Measurements from ENCODE around the gene LPIN1.
"Not testable (repeated sequence)": the region's sequence is repeated elsewhere in the genome, so short reads cannot be mapped to it uniquely, and the experiment has no call there.

The LPIN1 gene

DNA sequence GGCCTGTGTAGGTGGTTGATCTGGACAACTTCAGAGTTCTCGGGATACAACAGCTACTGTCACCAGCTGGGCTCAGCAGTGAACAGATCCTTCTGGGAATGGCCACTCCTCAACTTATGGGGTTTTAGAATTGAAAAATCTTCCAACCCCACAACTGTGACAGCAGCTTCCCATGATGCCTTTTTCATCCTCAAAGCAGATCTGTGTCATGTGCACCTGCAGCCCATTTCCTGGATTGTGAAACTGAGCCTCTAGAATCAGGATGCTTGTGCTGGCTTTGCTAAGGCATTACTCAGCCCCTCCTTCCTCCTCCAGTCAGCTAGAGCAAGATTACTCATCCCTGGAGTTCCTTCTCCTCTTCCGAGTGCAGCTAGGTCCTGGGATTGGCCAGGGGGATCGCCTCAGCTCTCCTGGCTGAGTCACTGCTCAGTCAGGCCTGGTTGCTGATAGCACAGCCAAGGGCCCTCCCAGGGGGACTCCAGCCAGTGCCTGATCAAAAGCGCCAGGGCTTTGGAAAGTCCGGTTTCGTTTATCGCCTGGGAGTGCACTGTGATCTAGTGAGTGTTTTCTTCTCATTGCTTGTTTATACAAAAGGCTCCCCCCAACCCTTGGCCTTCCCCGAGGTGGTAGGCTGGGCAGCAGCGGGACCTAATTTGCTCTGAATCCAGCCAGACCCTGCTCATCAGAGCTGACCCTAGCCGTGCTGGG lies 2.4 kb upstream of the LPIN1 start:
- DNase-seq (ENCODE audit: low read depth), result peak; percentile 63

DNA sequence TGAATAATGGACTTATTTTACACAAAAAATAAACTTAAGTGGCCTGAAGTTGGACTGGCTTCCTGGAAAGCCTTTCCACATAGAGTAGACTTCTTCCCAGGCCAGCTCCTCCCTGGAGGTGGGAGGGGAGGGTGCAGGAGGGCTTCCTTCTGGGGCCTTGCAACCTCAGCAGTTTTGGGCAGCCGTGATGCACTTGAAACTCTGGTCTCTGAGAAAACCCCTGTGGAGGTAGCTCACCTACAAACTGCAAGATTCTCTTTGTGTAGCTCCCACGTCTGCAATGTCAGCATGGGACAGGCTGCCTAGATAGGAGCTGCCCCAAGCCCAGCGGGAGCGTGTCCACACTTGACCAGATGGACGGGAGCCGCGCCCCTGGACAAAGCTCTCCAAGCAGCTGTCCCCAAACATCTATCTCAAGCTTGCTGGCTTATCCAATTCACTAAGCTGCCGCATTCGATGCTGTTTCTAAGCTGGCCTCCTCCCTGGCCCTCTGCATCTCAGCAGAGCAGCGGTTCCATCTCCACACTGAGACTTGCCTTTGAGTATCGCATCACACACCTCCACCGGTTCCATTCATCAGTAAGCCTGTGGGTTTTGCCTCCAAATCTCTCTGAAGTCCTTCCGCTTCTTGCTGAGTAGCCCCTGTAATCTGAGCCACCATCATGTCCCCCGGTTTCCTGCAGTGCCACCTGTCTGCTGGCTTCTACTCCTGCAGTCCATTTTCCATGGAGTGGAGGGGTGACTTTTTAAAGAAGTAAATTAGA lies 1.6 kb upstream of the LPIN1 start:
- no peak for DNase-seq (ENCODE audit: low read depth)

DNA sequence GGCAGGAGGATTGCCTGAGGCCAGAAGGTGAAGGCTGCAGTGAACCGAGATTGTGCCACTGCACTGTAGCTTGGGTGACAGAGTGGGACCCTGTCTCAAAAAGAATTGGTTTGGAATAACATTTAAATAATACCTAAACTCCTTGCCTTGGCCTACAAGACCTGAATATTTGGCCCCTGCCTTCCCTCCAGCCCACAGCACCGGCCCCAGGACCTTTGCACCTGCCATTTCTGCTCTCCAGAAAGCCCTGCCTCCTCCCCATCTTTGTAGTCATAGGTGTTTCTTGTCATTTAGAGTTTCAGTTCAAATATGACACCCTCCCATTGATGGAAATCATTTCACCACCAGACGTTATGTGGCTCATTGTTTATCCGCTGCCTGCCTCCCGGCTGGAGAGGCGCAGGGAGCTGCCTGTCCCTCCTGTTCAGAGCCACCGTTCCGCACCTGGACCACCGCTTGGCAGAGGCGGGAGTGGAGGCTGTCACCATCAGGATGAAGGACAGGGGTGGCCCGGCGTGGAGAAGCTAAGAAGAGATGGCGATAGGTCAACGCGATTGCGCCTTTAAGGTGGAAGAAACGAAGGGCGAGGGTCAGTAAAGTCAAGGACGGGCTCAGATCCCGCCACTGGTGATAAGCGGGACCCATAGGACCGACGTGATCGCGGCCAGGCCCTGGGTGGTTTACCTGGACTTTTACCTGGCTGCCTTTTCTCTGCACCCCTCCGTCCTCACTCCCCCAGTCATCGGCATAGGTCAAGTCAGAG lies 638 bp upstream of the LPIN1 start:
- DNase-seq (ENCODE audit: low read depth), result no peak

DNA sequence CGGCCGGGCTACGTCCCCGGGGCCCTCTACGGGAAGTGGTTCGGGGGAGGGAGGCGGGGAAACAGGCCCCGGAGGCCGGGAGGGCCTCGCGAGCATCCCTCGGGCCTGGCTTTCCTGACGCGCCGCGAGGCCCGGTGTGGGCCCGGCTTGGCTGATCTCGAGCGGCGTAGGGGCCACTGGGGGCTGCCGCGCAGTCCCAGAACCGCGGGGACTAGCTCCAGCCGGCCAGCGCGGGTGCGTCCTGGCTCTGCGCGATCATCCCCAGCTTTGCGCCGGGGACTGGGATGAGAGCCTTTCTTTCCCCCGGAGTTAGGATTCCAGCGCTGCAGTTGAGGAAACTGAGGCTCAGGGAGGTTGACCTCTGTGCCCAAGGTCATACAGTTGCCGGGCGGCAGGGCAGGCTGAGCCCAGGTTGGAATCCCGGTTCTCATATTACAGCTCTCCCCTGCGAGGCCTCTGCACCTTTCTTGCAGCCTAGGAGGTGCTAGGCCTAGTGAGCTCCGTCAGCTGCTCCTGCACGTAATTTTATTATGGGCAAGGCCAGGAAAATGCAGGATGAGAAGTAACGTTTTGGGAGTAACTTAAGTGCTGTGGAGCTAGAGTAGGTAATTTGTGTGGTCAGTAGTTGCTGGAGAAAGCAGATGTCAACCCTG lies 501 bp downstream of the LPIN1 start:
- no peak for DNase-seq (ENCODE audit: low read depth)

DNA sequence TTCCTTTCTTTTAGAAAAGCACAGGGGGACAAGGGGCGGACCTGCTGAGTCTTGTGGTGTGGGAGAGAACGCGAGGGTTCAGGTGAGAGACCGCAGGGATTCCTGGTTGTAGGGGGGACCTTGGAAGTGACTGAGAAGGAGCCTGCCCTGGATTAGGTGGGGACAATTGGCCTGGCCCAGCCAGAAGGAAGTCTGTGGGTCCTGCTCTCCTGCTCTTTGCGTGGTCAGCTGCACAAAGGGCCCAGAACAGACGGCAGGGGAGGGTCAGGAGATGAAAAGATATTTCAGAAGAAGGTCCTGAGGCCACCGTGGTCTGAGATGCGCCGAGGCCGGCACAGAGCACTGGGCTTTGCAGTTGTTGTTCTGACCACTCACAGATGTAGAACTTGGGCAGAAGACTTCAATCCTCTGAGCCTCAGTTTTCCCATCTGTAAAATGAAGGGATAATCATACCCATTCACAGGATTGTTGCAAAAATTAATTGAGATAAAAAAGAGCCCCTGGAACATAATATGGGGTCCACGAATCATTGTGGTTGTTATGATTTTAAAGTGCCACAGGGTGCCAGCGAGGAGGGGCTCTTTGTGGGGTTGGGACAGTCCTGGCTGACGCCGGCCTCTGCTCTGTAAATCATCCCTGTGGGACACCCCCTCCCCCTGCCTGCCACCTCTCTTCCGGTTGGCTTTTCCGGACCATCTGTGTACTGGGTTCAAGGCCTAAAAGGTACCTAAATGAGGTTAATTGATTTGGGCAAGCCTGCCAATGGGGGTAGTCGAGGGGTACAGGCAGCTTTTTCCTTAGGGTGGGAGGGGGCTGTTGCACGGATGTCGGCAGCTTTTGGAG lies 1.8 kb downstream of the LPIN1 start:
- DNase-seq (ENCODE audit: low read depth), result no peak

DNA sequence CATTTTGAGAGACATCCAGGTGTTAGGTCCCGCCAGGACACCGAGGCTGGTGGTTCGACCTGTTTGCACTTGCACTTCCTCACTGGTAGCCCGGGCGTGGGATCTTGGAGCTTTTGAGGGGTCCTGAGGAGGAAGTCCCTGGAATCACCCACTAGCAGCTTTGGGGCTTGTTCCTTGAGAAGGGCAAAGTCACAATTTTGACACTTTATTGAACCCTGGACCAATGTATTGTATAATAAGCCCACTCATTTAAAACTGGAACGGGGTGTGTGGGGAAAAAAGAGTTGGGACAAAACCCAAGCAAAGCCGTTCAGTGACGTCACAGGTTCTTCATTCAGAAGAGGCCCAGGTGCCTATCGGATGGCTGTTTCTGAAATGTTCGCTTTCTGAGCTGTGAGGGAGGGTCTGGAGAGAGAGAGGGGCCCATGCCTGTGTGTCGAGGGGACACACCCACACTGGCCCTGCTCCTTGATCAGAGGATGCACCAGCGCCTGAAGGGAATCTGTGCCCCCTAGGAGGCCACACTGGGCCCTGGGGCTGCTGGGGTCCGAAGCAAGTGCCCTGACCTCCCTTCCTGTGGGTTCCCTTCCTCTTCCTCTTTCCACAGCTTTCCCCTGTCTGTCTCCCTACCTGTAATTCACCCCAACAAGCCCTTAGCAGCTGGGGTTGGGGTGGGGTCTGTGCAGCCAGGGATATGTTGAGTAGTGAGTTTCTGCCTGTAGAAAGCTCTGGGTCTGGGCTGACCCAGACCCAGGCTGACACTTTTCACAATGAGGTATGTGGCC lies 2.6 kb downstream of the LPIN1 start:
- no peak for DNase-seq (ENCODE audit: low read depth)

DNA sequence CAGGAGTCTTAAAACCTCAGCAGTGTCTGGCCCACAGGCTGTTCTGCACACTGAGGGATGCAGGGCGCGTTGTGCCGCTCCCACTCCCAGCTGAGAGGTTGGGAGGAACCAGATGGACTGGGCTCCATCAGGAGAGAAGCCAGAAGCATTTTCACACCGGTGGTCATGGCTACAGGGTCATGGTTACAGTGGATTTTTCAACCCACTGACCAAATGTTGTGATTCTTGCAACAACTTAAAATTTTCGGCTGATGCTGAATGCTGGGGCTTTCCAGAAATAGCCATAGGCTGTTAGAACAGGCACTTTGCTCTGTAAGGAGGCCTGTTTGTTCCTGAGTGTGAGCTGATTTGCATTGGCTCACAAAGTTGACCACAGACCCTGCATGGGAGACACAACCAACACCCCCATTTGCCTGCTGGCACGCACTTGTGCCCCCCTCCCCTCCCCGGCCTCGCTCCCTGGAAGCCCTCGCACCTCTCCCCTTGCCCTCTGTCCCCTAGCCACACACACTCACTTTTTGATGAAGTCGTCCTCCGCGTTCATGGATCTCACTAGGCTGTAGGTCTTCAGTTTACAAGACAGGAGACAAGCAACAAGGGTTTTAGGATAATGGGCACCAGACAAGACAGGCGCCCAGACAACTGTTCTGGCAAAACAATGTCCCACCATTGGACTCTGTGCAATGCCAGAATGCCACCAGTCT lies 3.4 kb downstream of the LPIN1 start:
- no peak for DNase-seq (ENCODE audit: low read depth)

DNA sequence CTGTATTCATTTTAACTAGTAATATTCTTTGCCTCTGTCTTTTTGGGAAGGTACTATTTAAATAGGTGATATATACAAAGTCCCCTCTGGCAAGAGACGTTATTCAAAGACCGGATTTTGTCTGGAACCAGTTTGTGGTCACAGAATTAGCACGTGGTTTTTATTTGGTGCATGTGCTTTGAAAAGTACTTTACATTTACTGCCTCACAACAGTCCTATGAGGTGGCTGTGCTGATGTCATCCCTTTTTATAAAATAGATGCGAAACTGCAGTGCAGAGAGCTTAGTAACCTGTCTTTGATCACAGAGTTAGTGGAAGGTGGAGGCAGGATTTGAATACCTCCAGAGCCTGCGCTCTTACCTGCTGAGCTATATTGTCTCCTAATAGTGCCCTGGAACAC lies 4.0 kb downstream of the LPIN1 start:
- no peak for DNase-seq (ENCODE audit: low read depth)

DNA sequence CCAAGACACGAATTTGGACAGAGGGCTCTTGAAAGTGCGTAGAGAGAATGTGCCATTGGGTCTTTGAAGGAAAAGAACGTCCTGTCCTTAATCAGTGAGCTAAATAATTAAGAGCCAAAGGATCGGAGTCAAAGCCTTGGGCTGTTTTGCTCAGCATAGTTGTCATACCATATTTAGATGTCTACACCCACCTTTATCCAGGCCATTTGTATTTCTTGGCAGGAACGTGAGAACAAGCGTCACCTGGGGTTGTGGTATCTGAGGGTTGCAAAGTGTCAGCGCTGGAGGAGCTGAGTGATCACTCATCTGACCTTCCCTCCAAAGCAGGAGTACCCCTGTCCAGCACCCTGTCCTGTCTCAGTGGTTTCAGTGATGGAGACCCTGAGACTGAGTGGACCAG lies 4.5 kb downstream of the LPIN1 start:
- DNase-seq (ENCODE audit: low read depth), result no peak

DNA sequence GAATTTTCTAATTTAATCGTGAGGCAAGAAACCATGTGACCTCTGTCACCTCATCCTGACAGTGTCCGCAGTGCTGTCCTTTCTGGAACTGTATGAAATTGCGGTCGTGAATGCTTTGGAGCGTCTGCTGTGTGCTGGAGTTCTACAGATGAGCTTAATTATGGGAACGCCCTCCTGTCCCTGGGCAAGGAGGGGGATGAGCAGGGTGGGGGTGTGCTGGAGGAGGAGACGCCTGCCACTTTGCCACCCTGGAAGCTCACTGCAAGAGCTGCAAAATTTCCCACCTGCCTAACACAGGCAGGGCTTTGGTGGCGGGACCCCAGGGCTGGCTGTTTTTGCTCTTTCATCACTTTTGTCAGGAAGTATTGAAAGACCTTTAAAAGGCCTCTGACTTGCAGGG lies 6.5 kb downstream of the LPIN1 start:
- no peak for DNase-seq (ENCODE audit: low read depth)

DNA sequence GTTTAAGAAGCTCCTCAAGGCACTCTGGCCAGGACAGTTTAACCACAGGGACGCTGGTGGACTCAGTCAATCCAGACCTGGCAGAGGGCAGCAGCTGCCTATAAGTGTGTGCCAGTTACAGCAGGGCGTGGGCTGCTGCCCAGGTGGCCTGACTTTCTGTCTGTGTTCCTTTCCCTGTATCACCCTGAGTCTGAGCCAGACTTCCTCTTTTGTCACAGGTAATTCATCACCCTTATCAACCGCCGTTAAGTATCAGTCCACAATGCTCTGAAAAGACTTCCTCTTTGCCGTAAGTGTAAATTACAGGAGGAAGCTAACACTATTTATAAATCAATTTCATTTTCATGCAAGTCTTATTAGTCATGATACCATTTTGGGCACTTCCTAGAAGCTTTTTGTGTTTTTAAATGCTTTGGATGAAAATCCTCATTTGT lies 7.0 kb downstream of the LPIN1 start:
- DNase-seq (ENCODE audit: low read depth), result no peak

DNA sequence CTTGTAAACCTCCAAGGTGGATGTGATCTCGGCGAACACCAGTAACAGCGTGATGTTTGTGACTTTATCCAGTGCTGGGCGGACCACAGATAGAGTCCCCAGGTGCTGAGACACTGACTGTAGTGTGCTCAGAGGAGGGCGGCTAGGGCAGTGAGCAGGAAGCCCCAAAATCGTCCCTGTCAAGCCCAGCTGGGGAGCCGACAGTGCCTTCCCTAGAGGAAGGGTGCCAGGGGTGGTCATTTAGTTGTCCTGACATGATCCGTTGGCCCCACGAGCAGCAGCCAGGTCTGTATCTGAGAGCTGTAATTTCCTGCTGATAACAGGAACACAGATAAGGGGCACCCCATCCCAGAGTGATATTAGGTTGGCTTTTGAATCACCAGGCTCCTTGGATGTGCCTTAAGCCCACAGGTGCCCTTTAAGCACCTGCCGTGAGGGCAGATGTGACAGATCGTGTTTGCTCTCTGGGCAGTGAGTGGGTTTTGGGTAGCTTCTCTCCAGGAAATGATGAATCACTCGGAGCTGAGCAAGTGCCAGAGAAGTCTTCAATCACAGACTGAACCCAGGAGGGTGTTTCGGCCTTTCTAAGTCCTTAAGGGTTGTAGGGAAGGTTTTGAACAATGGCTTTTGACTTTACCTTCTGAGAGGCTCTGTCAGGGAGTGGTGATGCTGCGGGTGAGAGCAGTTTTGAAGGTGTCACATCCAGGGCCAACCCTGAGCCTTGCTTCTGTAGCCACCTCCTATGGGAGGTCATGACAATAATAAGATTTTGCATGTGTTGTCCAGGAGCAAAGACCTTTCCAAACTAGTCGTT lies 7.7 kb downstream of the LPIN1 start:
- DNase-seq (ENCODE audit: low read depth), result no peak

DNA sequence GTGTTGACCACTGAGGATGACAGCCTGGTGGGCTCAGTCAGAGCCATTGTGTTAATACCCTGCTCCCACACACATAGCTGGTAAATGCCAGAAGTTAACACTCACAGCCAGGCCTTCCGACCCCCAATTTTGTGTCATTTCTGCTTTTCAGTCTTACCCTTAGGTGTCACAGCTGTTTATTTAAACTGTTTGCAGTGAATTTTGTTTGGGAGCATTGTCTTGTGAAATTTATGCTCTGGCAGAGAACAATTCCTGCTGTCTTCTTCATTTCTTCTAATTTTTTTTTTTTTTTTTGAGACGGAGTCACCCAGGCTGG lies 8.2 kb downstream of the LPIN1 start:
- no peak for DNase-seq (ENCODE audit: low read depth)

DNA sequence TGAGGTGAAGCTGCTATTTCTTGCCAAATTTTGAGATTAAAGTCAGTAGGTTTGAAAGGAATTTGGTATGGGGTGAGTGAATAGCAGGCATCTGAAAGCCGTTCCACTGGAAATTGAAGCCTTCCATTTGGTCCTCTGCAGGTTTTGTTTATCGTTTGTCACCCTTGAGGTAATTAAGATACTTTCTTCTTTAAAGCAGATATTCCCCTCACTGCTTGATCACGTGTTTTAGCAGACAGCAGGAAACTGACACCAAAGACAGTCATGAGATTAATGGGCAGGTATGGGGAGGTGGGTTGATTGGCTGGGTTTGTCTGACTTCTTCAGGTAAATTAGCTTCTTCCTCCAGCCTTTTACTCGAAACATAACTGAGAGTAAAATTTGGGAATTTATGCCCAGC lies 10.7 kb downstream of the LPIN1 start:
- no peak for DNase-seq (ENCODE audit: low read depth)

DNA sequence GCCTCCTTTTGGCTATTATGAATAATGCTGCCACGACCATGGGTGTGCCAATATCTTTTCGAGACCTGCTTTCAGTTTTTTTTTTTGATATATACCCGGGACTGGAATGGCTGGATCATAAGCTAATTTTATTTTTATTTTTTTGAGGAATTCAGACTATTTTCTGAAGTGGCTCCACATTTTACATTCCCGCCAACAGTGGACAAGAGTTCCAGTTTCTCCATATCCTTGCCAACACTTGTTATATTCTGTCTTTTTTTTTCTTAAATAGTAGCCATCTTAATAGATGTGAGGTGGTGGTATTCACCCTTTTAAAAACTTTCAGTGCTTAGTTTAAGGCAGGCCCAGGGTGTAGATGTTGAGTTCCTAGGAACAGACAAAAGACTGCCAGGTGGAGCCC lies 11.8 kb downstream of the LPIN1 start:
- no peak for DNase-seq (ENCODE audit: low read depth)

DNA sequence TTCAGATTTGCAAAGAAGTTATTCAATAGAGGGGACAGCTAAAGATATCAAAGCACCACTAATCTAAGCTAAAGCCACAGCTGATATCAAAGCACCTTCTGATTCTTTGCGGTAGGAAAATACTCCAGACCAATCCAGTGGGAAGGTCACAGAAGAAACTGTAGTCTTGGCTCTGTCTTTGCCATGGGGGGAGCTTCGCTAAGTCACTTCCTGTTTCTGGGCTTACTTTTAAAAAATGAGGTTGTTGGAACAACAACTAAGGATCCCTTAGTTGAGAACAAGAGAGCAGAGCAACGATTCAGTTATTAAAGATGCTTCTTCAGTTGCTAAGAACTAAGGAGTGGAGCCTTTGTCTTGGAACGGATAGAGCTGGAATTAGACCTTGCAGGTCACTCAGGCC lies 12.2 kb downstream of the LPIN1 start:
- DNase-seq (ENCODE audit: low read depth), result no peak

DNA sequence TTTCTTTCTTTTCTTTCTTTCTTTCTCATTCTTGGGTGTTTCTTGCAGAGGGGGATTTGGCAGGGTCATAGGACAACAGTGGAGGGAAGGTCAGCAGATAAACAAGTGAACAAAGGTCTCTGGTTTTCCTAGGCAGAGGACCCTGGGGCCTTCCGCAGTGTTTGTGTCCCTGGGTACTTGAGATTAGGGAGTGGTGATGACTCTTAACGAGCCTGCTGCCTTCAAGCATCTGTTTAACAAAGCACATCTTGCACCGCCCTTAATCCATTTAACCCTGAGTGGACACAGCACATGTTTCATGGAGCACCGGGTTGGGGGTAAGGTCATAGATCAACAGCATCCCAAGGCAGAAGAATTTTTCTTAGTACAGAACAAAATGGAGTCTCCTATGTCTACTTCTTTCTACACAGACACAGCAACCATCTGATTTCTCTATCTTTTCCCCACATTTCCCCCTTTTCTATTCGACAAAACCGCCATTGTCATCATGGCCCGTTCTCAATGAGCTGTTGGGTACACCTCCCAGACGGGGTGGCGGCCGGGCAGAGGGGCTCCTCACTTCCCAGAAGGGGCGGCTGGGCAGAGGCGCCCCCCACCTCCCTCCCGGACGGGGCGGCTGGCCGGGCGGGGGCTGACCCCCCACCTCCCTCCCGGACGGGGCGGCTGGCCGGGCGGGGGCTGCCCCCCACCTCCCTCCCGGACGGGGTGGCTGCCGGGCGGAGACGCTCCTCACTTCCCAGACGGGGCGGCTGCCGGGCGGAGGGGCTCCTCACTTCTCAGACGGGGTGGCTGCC lies 12.9 kb downstream of the LPIN1 start:
- not testable (repeated sequence) for DNase-seq (ENCODE audit: low read depth)

DNA sequence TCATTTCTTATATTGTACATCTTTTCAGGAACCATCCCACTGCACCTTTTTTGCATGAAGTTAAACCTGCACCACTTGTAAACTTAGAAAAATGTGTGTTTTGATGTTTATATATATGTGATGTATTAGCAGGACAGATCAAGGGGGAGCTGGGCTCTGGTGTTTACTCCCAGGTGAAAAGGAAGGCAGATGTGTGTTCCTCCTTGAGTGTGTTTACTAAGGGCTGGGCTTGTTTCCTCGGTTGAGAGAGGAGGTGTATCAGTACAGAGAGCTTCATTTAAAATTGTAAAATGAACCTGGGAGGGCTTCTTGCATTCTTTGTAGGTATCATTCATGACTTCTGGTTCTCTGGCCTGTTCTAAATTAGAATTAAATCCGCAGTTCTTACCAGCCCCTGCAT lies 14.8 kb downstream of the LPIN1 start:
- no peak for DNase-seq (ENCODE audit: low read depth)

DNA sequence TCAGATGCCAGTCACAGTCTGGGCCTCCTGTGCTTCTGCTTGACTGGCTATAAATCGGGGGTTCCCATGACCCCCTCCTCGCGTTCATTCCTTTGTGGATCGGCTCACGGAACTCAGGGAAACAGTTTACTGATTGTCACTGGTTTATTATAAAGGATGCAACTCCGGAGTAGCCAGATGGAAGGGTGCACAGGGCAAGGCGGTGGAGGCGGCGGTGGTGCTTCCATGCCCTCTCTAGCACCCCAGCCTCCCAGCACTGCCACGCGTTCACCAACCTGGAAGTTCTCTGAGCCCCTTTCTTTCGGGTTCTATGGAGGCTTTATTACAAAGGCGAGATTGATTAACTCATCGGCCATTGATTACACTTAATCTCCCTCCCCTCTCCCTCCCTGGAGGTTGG lies 15.6 kb downstream of the LPIN1 start:
- DNase-seq (ENCODE audit: low read depth), result no peak

Measured in stimulated activated CD8-positive, alpha-beta memory T cell treated with anti-CD3 and anti-CD28 coated beads, Interleukin-7, amount 100 ng/mL, for 24 hours (primary cell).